HepG2 (cell line): ENCODE data around the gene GNL2. TPM values are rescaled to one million over a fixed set of nuclear protein-coding genes. Genes with fewer than 3 reads are reported as not detected.
A peak's percentile ranks its signal among the peaks of the same experiment; 100 is the strongest.

Experiments used
- ARNT2 ChIP-seq: sonication (generic); formaldehyde crosslinking; IDR thresholded peaks from 2 replicates; pipeline ENCODE4 v1.8.0; 2022; ENCODE audit warnings: mild to moderate bottlenecking, low read depth, missing genetic modification reagents, moderate library complexity
- ERF ChIP-seq: IDR thresholded peaks from 2 replicates; pipeline ENCODE4 v1.6.1; 2018; ENCODE audit warnings: missing biosample characterization, missing genetic modification reagents
- PHF20 ChIP-seq: sonication (generic); formaldehyde crosslinking; IDR thresholded peaks from 2 replicates; pipeline ENCODE4 v1.5.0; 2020; ENCODE audit warnings: mild to moderate bottlenecking, missing genetic modification reagents
- POLR2A ChIP-seq, 2 experiments: IDR thresholded peaks; 2 replicates each; pipeline ENCODE4 v1.6.1; 2011; ENCODE audit warnings: low read depth in 2 of 2, low read length in 2 of 2, mild to moderate bottlenecking in 1 of 2, moderate library complexity in 1 of 2; ENCODE audit not compliant: insufficient read depth in 1 of 2
- REPIN1 ChIP-seq: sonication (generic); formaldehyde crosslinking; IDR thresholded peaks from 2 replicates; pipeline ENCODE4 v1.8.0; 2022; ENCODE audit warnings: missing genetic modification reagents, low read depth, mild to moderate bottlenecking, borderline replicate concordance
- SAP130 ChIP-seq: IDR thresholded peaks from 2 replicates; pipeline ENCODE4 v1.6.1; 2016; ENCODE audit warnings: low read depth
- SATB2 ChIP-seq: sonication (generic); formaldehyde crosslinking; IDR thresholded peaks from 2 replicates; pipeline ENCODE4 v1.5.0; 2020; ENCODE audit warnings: missing genetic modification reagents
- SPEN ChIP-seq: sonication (generic); formaldehyde crosslinking; IDR thresholded peaks from 2 replicates; pipeline ENCODE4 v1.5.1; 2020; ENCODE audit warnings: low read depth, mild to moderate bottlenecking, missing genetic modification reagents
- TBX2 ChIP-seq: sonication (generic); formaldehyde crosslinking; IDR thresholded peaks from 2 replicates; pipeline ENCODE4 v1.5.0; 2020; ENCODE audit warnings: missing genetic modification reagents, mild to moderate bottlenecking, borderline replicate concordance
- TCF7 ChIP-seq: sonication (generic); IDR thresholded peaks from 2 replicates; pipeline ENCODE4 v1.6.1; 2016; ENCODE audit warnings: antibody characterized with exemption, low read depth
- THAP11 ChIP-seq: IDR thresholded peaks from 2 replicates; pipeline ENCODE4 v1.6.1; 2016; ENCODE audit warnings: missing biosample characterization, missing genetic modification reagents
- TRIM24 ChIP-seq: sonication (generic); formaldehyde crosslinking; IDR thresholded peaks from 2 replicates; pipeline ENCODE4 v1.8.0; 2022; ENCODE audit warnings: mild to moderate bottlenecking, missing genetic modification reagents
- ZFP90 ChIP-seq: sonication (generic); formaldehyde crosslinking; IDR thresholded peaks from 2 replicates; pipeline ENCODE4 v1.8.0; 2022; ENCODE audit warnings: missing genetic modification reagents, mild to moderate bottlenecking, inconsistent platforms, borderline replicate concordance
- ZNF232 ChIP-seq: sonication (generic); formaldehyde crosslinking; IDR thresholded peaks from 2 replicates; pipeline ENCODE4 v1.4.0; 2020; ENCODE audit warnings: missing genetic modification reagents, borderline replicate concordance
- ZNF274 ChIP-seq: sonication (generic); formaldehyde crosslinking; IDR thresholded peaks from 2 replicates; pipeline ENCODE4 v1.5.1; 2020; ENCODE audit warnings: mild to moderate bottlenecking, missing genetic modification reagents
- ZNF282 ChIP-seq: fragments of 450-650 bp; IDR thresholded peaks from 2 replicates; pipeline ENCODE4 v1.6.1; 2018; ENCODE audit not compliant: partially characterized antibody
- ZNF44 ChIP-seq: sonication (generic); formaldehyde crosslinking; IDR thresholded peaks from 2 replicates; pipeline ENCODE4 v1.5.1; 2020; ENCODE audit warnings: mild to moderate bottlenecking, missing genetic modification reagents
- ZNF552 ChIP-seq: sonication (generic); formaldehyde crosslinking; IDR thresholded peaks from 2 replicates; pipeline ENCODE4 v1.9.0; 2022; ENCODE audit warnings: missing genetic modification reagents, mild to moderate bottlenecking, borderline replicate concordance
- ZNF570 ChIP-seq: sonication (generic); formaldehyde crosslinking; IDR thresholded peaks from 2 replicates; pipeline ENCODE4 v1.4.0; 2020; ENCODE audit warnings: mild to moderate bottlenecking, missing genetic modification reagents, borderline replicate concordance
- ZNF768 ChIP-seq: sonication (generic); formaldehyde crosslinking; IDR thresholded peaks from 2 replicates; pipeline ENCODE4 v1.4.0; 2020; ENCODE audit warnings: missing genetic modification reagents
- ZNF775 ChIP-seq: sonication (generic); formaldehyde crosslinking; IDR thresholded peaks from 2 replicates; pipeline ENCODE4 v1.4.0; 2020; ENCODE audit warnings: missing genetic modification reagents, mild to moderate bottlenecking, moderate library complexity, borderline replicate concordance
- ZNF816 ChIP-seq: sonication (generic); formaldehyde crosslinking; IDR thresholded peaks from 2 replicates; pipeline ENCODE4 v1.8.0; 2022; ENCODE audit warnings: missing genetic modification reagents, mild to moderate bottlenecking, borderline replicate concordance
- ZSCAN25 ChIP-seq: sonication (generic); formaldehyde crosslinking; IDR thresholded peaks from 2 replicates; pipeline ENCODE4 v1.8.0; 2022; ENCODE audit warnings: mild to moderate bottlenecking, missing genetic modification reagents
- polyA plus RNA-seq, 8 experiments: library from polyadenylated mRNA; depleted of rRNA in 3 of 8; stranded (reverse) in 7 of 8; unstranded in 1 of 8; fragments of >200 nt; fragmentation: Illumina TruSeq in 4 of 8; extraction: Trizol in 4 of 8; gene quantifications; 2 replicates each; pipeline versions ENCODE4 v1.2.1 to v1.2.3, GENCODE V29; 2011 to 2016; ENCODE audit warnings: low read depth in 4 of 8, missing spikeins in 1 of 8, mixed read lengths in 1 of 8; ENCODE audit not compliant: insufficient read depth in 1 of 8
- total RNA-seq, 5 experiments: library from RNA; depleted of rRNA; stranded (reverse); fragments of >200 nt; fragmentation: Illumina TruSeq; extraction: Trizol; gene quantifications; 2 replicates each; pipeline ENCODE4 v1.2.3, GENCODE V29; 2016; ENCODE audit warnings: low read depth in 1 of 5
- TF ChIP-seq, protein P1 (sequence below): sonication (generic); formaldehyde crosslinking; IDR thresholded peaks from 2 replicates; pipeline ENCODE4 v1.9.0; 2021; ENCODE audit warnings: missing genetic modification reagents, borderline replicate concordance
- TF ChIP-seq, protein P2 (sequence below): sonication (generic); formaldehyde crosslinking; IDR thresholded peaks from 2 replicates; pipeline ENCODE4 v1.5.0; 2020; ENCODE audit warnings: missing genetic modification reagents
- TF ChIP-seq, protein P3 (sequence below): sonication (generic); formaldehyde crosslinking; IDR thresholded peaks from 2 replicates; pipeline ENCODE4 v1.4.0; 2020; ENCODE audit warnings: mild to moderate bottlenecking, low read depth, missing genetic modification reagents
- TF ChIP-seq, protein P4 (sequence below): sonication (generic); formaldehyde crosslinking; IDR thresholded peaks from 2 replicates; pipeline ENCODE4 v1.5.1; 2020; ENCODE audit warnings: mild to moderate bottlenecking, moderate library complexity, missing genetic modification reagents

The GNL2 gene
- total and polyA plus RNA-seq, 2 of the 13 experiments (the other 11 are each of a cell fraction or from before 2014, with no cell fraction given), result 32.1 to 72.1 TPM

- TF ChIP-seq, protein P1, sequence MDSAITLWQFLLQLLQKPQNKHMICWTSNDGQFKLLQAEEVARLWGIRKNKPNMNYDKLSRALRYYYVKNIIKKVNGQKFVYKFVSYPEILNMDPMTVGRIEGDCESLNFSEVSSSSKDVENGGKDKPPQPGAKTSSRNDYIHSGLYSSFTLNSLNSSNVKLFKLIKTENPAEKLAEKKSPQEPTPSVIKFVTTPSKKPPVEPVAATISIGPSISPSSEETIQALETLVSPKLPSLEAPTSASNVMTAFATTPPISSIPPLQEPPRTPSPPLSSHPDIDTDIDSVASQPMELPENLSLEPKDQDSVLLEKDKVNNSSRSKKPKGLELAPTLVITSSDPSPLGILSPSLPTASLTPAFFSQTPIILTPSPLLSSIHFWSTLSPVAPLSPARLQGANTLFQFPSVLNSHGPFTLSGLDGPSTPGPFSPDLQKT, result no peak
- TF ChIP-seq THAP11 (CRISPR knock-in tag) (peak; percentile 96), TBX2 (CRISPR knock-in tag) (peak; percentile 69), TCF7 (no peak), ZFP90 (0 out of 2 replicates have a peak, but pooled peaks have one; percentile 69), SPEN (peak; percentile 40; the same call in 1 of the 2 replicates), PHF20 (peak; percentile 97), REPIN1 (CRISPR knock-in tag) (peak; percentile 53; the same call in 1 of the 2 replicates), SATB2 (CRISPR knock-in tag) (0 out of 2 replicates have a peak, but pooled peaks have one; percentile 53), ZNF282 (no peak), ZNF570 (no peak), ERF (CRISPR knock-in tag) (peak; percentile 49; the same call in 1 of the 2 replicates), ZSCAN25 (CRISPR knock-in tag) (peak; percentile 39; the same call in 1 of the 2 replicates), ZNF552 (no peak), ZNF274 (0 out of 2 replicates have a peak, but pooled peaks have one; percentile 48), ZNF232 (CRISPR knock-in tag) (peak; percentile 49; the same call in 1 of the 2 replicates), POLR2A (IDR thresholded peaks at IDR 0.05; ENCODE audit: insufficient read depth in 1 of 2, low read depth in 2 of 2, low read length in 2 of 2) (peak; percentile 63 to 82), ZNF768 (peak; percentile 42; the same call in 1 of the 2 replicates), ARNT2 (peak; percentile 46; the same call in 1 of the 2 replicates), TRIM24 (no peak), ZNF44 (CRISPR knock-in tag) (no peak), ZNF775 (CRISPR knock-in tag) (no peak), SAP130 (CRISPR knock-in tag) (peak; percentile 96), ZNF816 (CRISPR knock-in tag) (peak; percentile 53; the same call in 1 of the 2 replicates)
- TF ChIP-seq, protein P2, sequence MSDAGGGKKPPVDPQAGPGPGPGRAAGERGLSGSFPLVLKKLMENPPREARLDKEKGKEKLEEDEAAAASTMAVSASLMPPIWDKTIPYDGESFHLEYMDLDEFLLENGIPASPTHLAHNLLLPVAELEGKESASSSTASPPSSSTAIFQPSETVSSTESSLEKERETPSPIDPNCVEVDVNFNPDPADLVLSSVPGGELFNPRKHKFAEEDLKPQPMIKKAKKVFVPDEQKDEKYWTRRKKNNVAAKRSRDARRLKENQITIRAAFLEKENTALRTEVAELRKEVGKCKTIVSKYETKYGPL (CRISPR knock-in tag), result no peak
- TF ChIP-seq, protein P3, sequence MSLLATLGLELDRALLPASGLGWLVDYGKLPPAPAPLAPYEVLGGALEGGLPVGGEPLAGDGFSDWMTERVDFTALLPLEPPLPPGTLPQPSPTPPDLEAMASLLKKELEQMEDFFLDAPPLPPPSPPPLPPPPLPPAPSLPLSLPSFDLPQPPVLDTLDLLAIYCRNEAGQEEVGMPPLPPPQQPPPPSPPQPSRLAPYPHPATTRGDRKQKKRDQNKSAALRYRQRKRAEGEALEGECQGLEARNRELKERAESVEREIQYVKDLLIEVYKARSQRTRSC, result no peak
- TF ChIP-seq, protein P4, sequence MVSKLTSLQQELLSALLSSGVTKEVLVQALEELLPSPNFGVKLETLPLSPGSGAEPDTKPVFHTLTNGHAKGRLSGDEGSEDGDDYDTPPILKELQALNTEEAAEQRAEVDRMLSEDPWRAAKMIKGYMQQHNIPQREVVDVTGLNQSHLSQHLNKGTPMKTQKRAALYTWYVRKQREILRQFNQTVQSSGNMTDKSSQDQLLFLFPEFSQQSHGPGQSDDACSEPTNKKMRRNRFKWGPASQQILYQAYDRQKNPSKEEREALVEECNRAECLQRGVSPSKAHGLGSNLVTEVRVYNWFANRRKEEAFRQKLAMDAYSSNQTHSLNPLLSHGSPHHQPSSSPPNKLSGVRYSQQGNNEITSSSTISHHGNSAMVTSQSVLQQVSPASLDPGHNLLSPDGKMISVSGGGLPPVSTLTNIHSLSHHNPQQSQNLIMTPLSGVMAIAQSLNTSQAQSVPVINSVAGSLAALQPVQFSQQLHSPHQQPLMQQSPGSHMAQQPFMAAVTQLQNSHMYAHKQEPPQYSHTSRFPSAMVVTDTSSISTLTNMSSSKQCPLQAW, result peak; percentile 79
Measured at GRCh38 chr1:37553927-37554808, 41.6 kb downstream of the GNL2 start, which contains the start of gene SNIP1 (continued).
